Measurements from ENCODE around the gene KRT7.
"Not testable (repeated sequence)": the region's sequence is repeated elsewhere in the genome, so short reads cannot be mapped to it uniquely, and the experiment has no call there.

The KRT7 gene

GRCh38 chr12:52280796-52281560, 47.9 kb downstream of the KRT7 start:
- no peak for DNase-seq

- DNase-seq: no peak
Observed at GRCh38 chr12:52284562-52285171, 51.6 kb downstream of the KRT7 start.

DNA sequence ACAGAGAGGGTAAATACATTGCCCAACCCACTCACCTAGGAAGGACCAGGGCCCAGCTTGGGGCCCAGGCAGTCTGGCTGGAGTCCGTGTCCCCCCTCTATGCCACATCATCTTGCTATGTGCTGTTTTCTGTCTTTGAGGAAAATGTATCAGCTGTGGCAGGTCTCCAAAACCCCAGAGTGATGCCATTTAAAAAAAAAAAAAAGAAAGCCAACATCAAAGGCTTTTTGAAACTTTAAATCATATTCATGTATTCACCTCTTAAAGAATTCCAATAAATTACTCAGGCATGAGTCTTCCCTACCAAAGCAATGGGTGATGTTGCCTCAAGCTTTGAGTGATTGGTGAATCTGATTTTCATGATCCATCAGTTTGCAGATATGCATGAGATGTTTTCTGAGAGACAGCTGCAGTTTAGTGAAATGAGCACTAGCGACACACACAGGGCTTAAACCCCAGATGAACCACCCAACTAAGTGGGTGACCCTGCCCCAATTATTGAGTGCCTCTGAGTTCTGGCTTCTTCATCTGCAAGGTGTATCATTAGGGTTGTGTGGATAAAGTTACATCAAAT, 52.2 kb downstream of the KRT7 start:
- no peak for DNase-seq

DNA sequence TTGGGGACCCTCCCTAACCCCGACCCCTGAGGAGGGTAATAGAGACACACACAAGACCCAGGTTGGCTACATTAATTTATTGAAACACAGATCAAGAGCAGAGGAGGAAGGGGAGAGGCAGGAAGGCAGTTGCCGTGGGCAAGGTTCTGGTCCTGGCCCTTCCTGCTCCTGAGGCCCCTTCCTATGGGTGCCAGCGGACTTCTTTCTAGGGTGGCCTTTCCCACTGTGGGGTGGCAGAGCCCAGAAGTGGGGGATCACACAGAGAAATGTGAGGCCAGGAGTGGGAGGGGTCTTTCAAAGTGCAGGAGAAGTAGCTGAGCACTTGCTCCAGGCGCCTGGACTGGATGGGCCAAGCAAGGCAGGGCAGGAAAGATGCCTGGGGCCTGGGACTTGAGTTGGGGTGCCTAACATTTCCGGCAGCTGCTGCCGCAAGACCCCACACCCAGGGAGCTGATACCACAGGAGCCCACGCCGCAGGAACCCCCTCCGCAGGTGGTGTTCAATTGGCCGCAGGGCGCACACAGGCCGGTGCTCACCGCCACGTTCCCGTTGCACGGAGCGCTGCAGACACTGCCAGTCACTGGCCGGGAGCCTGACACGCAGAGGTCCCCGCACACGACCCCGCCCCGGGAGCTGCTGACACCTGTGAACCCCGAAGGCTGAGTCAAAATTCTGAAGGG, 52.9 kb downstream of the KRT7 start:
- no peak for DNase-seq

DNA sequence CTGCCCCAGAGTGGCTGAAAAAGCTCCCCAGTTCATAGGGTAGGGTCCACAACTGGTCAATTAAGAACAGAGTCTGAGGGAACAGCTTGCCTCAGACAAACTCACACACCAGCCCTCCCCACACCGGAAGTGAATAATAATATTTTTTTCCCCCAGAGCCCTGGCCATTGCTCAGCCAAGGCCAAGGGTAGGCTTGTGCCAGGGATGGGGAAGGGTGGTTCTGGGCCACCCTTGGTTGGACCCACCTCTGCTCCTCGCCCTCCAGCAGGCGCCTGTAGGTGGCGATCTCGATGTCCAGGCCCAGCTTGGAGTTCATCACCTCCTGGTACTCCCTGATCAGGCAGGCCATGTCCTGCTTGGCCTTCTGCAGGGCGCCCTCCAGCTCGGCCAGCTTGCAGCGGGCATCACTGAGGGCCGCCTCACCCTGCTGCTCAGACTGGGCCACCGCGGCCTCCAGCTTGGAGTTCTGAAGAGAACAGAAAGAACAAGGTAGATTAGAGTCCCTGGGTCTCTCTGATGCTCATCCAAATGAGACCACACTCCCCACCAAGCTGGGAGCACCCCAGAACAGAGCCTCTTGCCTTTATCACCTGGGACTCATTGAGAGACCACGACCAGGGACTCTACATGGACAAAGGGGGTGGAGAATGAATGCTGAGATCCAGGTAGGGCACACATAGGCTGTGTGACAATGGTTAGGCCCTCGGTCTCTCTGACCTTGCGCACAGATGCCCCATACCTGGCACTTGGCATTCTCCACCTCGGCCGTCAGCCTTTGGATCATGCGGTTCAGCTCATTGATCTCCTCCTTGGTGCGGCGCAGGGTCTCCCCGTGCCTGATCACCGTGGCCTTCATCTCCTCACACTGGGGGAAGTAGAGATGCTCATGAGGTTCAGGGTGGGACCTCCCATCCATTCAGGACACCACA, 54.1 kb downstream of the KRT7 start:
- DNase-seq: not testable (repeated sequence)

GRCh38 chr12:52287816-52288805, 55.1 kb downstream of the KRT7 start:
- DNase-seq: not testable (repeated sequence)

- not testable (repeated sequence) for DNase-seq
Observed at GRCh38 chr12:52290483-52291134, 57.6 kb downstream of the KRT7 start.

GRCh38 chr12:52291267-52291935, 58.4 kb downstream of the KRT7 start, which contains the start of gene KRT81:
Gene KRT81, minus strand, starts transcription at chr12:52291534. Its CDS starts 69 bp downstream, at chr12:52291465.
- no peak for DNase-seq

DNA sequence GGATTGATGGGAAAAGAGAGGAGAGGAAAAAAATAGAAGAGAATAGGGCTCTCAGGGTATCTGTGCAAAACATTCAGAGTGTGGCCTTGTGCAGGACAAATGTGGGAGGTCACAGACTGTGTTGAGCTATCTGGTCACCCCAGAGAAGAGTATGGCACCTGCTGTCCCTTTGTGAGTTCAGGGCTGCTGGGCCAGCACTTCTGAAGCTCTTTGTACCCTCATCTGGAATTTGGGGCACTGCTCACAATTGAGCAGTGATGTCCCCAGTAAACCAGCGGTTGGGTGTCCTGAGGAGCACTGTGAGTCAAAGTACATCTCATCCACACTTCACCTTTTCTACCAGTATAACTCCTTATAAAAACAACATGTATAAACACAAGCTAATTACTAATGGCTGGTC, 60.9 kb downstream of the KRT7 start:
- DNase-seq: no peak

GRCh38 chr12:52294803-52295202, 61.8 kb downstream of the KRT7 start:
- DNase-seq: no peak

- DNase-seq: no peak
Observed at GRCh38 chr12:52295663-52296062, 62.6 kb downstream of the KRT7 start.

GRCh38 chr12:52296572-52297215, 63.7 kb downstream of the KRT7 start:
- no peak for DNase-seq
